ENCODE data around the gene POLR2F.

DNA sequence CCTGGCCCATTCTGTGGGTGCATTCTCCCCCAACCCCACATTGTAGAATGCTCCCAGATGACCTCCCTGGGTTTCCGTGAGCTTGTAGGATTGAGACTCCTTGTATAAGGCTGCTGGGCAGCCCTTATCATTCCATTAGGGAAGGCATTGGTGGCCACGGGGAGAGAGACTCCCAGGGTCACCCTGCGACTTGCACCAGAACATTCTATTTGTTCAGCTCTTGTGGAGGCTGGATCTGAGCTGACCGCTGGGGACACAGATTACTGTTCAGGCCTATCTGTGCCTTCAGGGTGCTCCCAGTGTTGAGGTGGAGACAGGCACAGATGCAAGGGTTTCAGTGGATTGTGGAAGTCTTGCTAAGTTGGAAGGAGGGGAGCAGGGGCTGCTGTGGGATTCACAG, 29.6 kb upstream of the POLR2F start:
- TF ChIP-seq POLR2A (IDR thresholded peaks at IDR 0.05): no peak
- TF ChIP-seq, protein P1, sequence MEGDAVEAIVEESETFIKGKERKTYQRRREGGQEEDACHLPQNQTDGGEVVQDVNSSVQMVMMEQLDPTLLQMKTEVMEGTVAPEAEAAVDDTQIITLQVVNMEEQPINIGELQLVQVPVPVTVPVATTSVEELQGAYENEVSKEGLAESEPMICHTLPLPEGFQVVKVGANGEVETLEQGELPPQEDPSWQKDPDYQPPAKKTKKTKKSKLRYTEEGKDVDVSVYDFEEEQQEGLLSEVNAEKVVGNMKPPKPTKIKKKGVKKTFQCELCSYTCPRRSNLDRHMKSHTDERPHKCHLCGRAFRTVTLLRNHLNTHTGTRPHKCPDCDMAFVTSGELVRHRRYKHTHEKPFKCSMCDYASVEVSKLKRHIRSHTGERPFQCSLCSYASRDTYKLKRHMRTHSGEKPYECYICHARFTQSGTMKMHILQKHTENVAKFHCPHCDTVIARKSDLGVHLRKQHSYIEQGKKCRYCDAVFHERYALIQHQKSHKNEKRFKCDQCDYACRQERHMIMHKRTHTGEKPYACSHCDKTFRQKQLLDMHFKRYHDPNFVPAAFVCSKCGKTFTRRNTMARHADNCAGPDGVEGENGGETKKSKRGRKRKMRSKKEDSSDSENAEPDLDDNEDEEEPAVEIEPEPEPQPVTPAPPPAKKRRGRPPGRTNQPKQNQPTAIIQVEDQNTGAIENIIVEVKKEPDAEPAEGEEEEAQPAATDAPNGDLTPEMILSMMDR (IDR thresholded peaks at IDR 0.05): no peak
